Activated B cell treated with CpG ODN at 0.5 μM for 24 hours (primary cell): ENCODE results near the gene ACADS. TPM values are rescaled to one million over a fixed set of nuclear protein-coding genes. Genes with fewer than 3 reads are reported as not detected.

ENCODE experiments used
- ATAC-seq: fragments of 200-7000 bp; cut with Tn5 transposase; one replicate; pipeline ENCODE4 v1.10.0; 2021; ENCODE audit warnings: low read depth, mild to moderate bottlenecking, moderate library complexity
- CTCF ChIA-PET: fragments of 350-600 bp; sonication (Branson Sonifier 250); formaldehyde crosslinking; loops from one replicate; lab custom pipeline; 2021; ENCODE audit warnings: antibody characterized with exemption; lab: Charles Lee
- POLR2A ChIA-PET: fragments of 350-600 bp; sonication (Branson Sonifier 250); formaldehyde crosslinking; loops from one replicate; lab custom pipeline; 2021; ENCODE audit warnings: antibody characterized with exemption; lab: Charles Lee
- DNase-seq: peaks from one replicate; pipeline ENCODE4 v3.0.0; 2022
- H3K27ac Mint-ChIP-seq: one replicate; pipeline ENCODE4 v1.8.0; 2020; ENCODE audit warnings: mixed read lengths
- H3K27me3 Mint-ChIP-seq: one replicate; pipeline ENCODE4 v1.8.0; 2021; ENCODE audit warnings: mixed read lengths
- H3K36me3 Mint-ChIP-seq: one replicate; pipeline ENCODE4 v1.8.0; 2021; ENCODE audit warnings: low read depth, mixed read lengths
- H3K4me1 Mint-ChIP-seq: one replicate; pipeline ENCODE4 v1.8.0; 2021; ENCODE audit warnings: mixed read lengths
- H3K4me3 Mint-ChIP-seq: one replicate; pipeline ENCODE4 v1.8.0; 2020; ENCODE audit warnings: mild to moderate bottlenecking, mixed read lengths
- H3K9me3 Mint-ChIP-seq: one replicate; pipeline ENCODE4 v1.8.0; 2020; ENCODE audit warnings: mixed read lengths
- intact Hi-C: fragments of 100-400 bp; cut with micrococcal nuclease; formaldehyde crosslinking; loops from one replicate; pipeline ENCODE4 v1.15.1; 2024
- total RNA-seq: library from RNA; stranded (reverse); gene quantifications from 2 replicates; pipeline ENCODE4 v1.2.3, GENCODE V29; 2022
- TF ChIP-seq, protein P1 (sequence below): fragments of 200-600 bp; IDR thresholded peaks from one replicate; pipeline ENCODE4 v1.8.0; 2022; ENCODE audit warnings: antibody characterized with exemption, mild to moderate bottlenecking

Gene ACADS
- total RNA-seq, 1 donor from 2014 or later: 11.1 TPM

GRCh38 chr12:120755269-120755668 lies 29.6 kb downstream of the ACADS start:
- CTCF ChIA-PET: no interaction called here
- Mint-ChIP-seq H3K4me1 (peaks cover 3% of the 10 kb centered on the region), H3K27me3 (no peaks in the 10 kb centered on the region), H3K4me3 (no peak overlapping the region), H3K27ac (no peak overlapping the region), H3K36me3 (peaks cover 2% of the 10 kb centered on the region), H3K9me3 (peaks cover 10% of the 10 kb centered on the region)
- ATAC-seq: no peak
- DNase-seq: no peak
- TF ChIP-seq, protein P1, sequence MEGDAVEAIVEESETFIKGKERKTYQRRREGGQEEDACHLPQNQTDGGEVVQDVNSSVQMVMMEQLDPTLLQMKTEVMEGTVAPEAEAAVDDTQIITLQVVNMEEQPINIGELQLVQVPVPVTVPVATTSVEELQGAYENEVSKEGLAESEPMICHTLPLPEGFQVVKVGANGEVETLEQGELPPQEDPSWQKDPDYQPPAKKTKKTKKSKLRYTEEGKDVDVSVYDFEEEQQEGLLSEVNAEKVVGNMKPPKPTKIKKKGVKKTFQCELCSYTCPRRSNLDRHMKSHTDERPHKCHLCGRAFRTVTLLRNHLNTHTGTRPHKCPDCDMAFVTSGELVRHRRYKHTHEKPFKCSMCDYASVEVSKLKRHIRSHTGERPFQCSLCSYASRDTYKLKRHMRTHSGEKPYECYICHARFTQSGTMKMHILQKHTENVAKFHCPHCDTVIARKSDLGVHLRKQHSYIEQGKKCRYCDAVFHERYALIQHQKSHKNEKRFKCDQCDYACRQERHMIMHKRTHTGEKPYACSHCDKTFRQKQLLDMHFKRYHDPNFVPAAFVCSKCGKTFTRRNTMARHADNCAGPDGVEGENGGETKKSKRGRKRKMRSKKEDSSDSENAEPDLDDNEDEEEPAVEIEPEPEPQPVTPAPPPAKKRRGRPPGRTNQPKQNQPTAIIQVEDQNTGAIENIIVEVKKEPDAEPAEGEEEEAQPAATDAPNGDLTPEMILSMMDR: no peak
- intact Hi-C loops: no loop called here
- POLR2A ChIA-PET: no interaction called here

DNA sequence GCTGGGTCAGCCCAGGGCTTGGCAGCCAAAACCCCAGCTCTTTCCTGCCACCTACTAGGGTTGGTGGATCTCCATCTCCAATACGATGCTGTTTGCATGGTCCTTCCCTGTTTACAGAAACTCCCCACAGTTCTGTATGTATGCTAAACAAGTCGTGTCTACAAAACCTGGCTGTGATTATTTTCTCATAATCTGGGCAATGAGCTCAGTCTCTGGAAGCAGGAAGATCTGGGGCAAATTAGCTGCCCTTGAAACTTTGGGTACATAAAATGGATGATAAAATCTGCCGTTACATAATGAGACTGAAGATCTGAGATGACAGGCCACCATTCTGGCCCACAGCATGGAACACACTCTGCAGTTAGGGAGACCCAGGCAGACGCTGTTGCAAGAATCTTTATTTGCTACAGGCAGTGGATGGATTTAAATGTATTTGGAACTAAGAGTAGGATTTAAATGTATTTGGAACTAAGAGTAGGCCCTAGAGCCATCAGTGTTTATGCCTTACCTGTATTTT lies 31.7 kb downstream of the ACADS start:
- Mint-ChIP-seq H3K27me3 (no peaks in the 10 kb centered on the region), H3K36me3 (peaks cover 22% of the 10 kb centered on the region), H3K27ac (no peak overlapping the region), H3K4me1 (peaks cover 3% of the 10 kb centered on the region), H3K9me3 (peaks cover 10% of the 10 kb centered on the region), H3K4me3 (no peak overlapping the region)
- TF ChIP-seq, protein P1: no peak
- intact Hi-C loops: no loop called here
- ChIA-PET CTCF (no interaction called here), POLR2A (interaction anchor here (0.8 kb wide), 1 partner anchor 20 kb away, joined by 6 read pairs; no protein-coding TSS in a partner anchor)
- no peak for ATAC-seq
- DNase-seq: no peak

- TF ChIP-seq, protein P1: no peak
- ATAC-seq (no peak), DNase-seq (no peak)
- peaks cover 3% of the 10 kb centered on the region for H3K4me1 Mint-ChIP-seq
- H3K9me3 Mint-ChIP-seq: peaks cover 10% of the 10 kb centered on the region
- H3K27me3 Mint-ChIP-seq: no peaks in the 10 kb centered on the region
- no peak overlapping the region for H3K27ac Mint-ChIP-seq
- H3K4me3 Mint-ChIP-seq: no peak overlapping the region
- CTCF ChIA-PET: no interaction called here
- intact Hi-C loops: no loop called here
- POLR2A ChIA-PET: interaction anchor here (0.8 kb wide), 1 partner anchor 19 kb away, joined by 6 read pairs; no protein-coding TSS in a partner anchor
- peaks cover 28% of the 10 kb centered on the region for H3K36me3 Mint-ChIP-seq
Observed at GRCh38 chr12:120757949-120758348, 32.3 kb downstream of the ACADS start.

GRCh38 chr12:120758798-120759590 lies 33.4 kb downstream of the ACADS start:
- ChIA-PET POLR2A (no interaction called here), CTCF (no interaction called here)
- no peaks in the 10 kb centered on the region for H3K4me1 Mint-ChIP-seq
- H3K9me3 Mint-ChIP-seq: peaks cover 8% of the 10 kb centered on the region
- H3K27ac Mint-ChIP-seq: no peak overlapping the region
- peaks cover 37% of the 10 kb centered on the region for H3K36me3 Mint-ChIP-seq
- no peaks in the 10 kb centered on the region for H3K27me3 Mint-ChIP-seq
- H3K4me3 Mint-ChIP-seq: no peak overlapping the region
- TF ChIP-seq, protein P1: no peak
- no peak for ATAC-seq
- intact Hi-C loops: no loop called here
- DNase-seq: no peak

DNA sequence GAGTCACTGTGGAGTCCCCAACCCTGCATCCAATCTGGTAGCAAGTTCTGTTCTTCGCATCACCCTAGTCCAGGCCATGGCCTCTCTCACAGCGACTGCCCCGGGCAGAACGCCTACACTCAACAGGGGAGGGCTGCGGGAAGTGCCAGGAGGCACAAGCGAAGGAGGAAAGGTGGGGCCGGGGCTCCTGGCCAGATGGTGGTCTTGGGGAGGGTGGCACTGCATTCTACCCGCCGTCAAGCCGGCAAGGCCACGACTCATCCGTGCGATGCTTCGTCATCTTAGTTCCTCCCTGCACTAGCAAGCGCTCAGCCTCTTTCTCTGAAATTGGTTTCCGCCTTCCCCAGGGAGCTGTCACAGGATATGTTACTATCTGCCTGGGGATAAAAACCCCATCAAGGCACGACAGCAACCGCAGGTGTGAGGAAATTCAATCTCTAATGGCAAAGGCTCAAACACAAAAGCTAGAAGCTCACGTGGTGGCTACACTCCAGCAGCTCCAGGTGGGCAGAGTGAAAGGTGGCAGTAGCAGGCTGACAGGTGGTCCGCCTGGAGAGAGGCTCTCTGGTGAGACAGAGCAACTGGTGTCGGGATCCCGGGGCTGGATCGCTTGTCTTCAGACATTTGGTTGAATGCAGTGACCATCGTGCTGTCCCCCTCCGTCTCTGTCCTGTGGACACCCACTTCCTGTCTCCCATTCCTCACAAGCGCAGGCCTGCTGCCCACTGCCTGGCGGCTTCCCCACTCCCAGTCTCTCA lies 34.1 kb downstream of the ACADS start:
- peaks cover 7% of the 10 kb centered on the region for H3K9me3 Mint-ChIP-seq
- POLR2A ChIA-PET: no interaction called here

More for the DNA sequence above, 34.1 kb downstream of the ACADS start:
- TF ChIP-seq, protein P1: no peak
- Mint-ChIP-seq H3K36me3 (peaks cover 44% of the 10 kb centered on the region), H3K27me3 (no peaks in the 10 kb centered on the region), H3K4me3 (no peak overlapping the region), H3K4me1 (no peaks in the 10 kb centered on the region), H3K27ac (no peak overlapping the region)
- CTCF ChIA-PET: no interaction called here
- ATAC-seq (no peak), DNase-seq (no peak)
- intact Hi-C loops: no loop called here
